ENCODE data around the gene TSPAN9.

Gene TSPAN9

GRCh38 chr12:3252450-3252891 is 175.3 kb downstream of the TSPAN9 start:
- TF ChIP-seq EZH2phosphoT487 (conservative IDR thresholded peaks at IDR 0.05; ENCODE audit: low read length), result no peak
- TF ChIP-seq CTCF (IDR thresholded peaks at IDR 0.05; ENCODE audit: insufficient read depth, low read length, poor library complexity, severe bottlenecking), result no peak
- H3K9me2 ChIP-seq (replicated peaks; ENCODE audit: insufficient read depth, low read length), result no peaks in the 10 kb centered on the region
- H2AFZ ChIP-seq (ENCODE audit: low read depth, low read length, severe bottlenecking), result no peak overlapping the region
- no peak overlapping the region for H3K4me2 ChIP-seq (ENCODE audit: low read depth, low read length, poor library complexity, severe bottlenecking)
- H3K27me3 ChIP-seq (ENCODE audit: low read length), result no peaks in the 10 kb centered on the region
- H3K9ac ChIP-seq (ENCODE audit: low read length), result no peak overlapping the region
- H3K27ac ChIP-seq (ENCODE audit: low read depth, low read length), result no peak overlapping the region
- H3F3A ChIP-seq (ENCODE audit: insufficient read depth), result no peaks in the 10 kb centered on the region
- H3K36me3 ChIP-seq (ENCODE audit: low read length), result no peaks in the 10 kb centered on the region
- no peaks in the 10 kb centered on the region for H4K20me1 ChIP-seq (ENCODE audit: low read depth, low read length)
- H3K4me3 ChIP-seq (ENCODE audit: insufficient read depth, low read length, poor library complexity, severe bottlenecking), result no peak overlapping the region
- no peaks in the 10 kb centered on the region for H3K9me3 ChIP-seq (ENCODE audit: insufficient read depth, low read length)
- H3K79me2 ChIP-seq (ENCODE audit: insufficient read depth, low read length), result no peaks in the 10 kb centered on the region

GRCh38 chr12:3253682-3254275 is 176.6 kb downstream of the TSPAN9 start:
- no peaks in the 10 kb centered on the region for H3K36me3 ChIP-seq (ENCODE audit: low read length)
- no peak overlapping the region for H2AFZ ChIP-seq (ENCODE audit: low read depth, low read length, severe bottlenecking)
- no peak overlapping the region for H3K9ac ChIP-seq (ENCODE audit: low read length)
- no peaks in the 10 kb centered on the region for H3K79me2 ChIP-seq (ENCODE audit: insufficient read depth, low read length)
- H3K9me3 ChIP-seq (ENCODE audit: insufficient read depth, low read length), result no peaks in the 10 kb centered on the region
- TF ChIP-seq CTCF (IDR thresholded peaks at IDR 0.05; ENCODE audit: insufficient read depth, low read length, poor library complexity, severe bottlenecking), result no peak
- TF ChIP-seq EZH2phosphoT487 (conservative IDR thresholded peaks at IDR 0.05; ENCODE audit: low read length), result no peak
- H3K27ac ChIP-seq (ENCODE audit: low read depth, low read length), result no peak overlapping the region
- H3K27me3 ChIP-seq (ENCODE audit: low read length), result no peaks in the 10 kb centered on the region
- H3K4me3 ChIP-seq (ENCODE audit: insufficient read depth, low read length, poor library complexity, severe bottlenecking), result no peak overlapping the region
- no peaks in the 10 kb centered on the region for H3K9me2 ChIP-seq (replicated peaks; ENCODE audit: insufficient read depth, low read length)
- no peaks in the 10 kb centered on the region for H4K20me1 ChIP-seq (ENCODE audit: low read depth, low read length)
- H3K4me2 ChIP-seq (ENCODE audit: low read depth, low read length, poor library complexity, severe bottlenecking), result no peak overlapping the region
- H3F3A ChIP-seq (ENCODE audit: insufficient read depth), result no peaks in the 10 kb centered on the region

GRCh38 chr12:3255057-3255456 is 177.9 kb downstream of the TSPAN9 start:
- H3K9me3 ChIP-seq (ENCODE audit: insufficient read depth, low read length), result no peaks in the 10 kb centered on the region
- no peaks in the 10 kb centered on the region for H4K20me1 ChIP-seq (ENCODE audit: low read depth, low read length)
- TF ChIP-seq CTCF (IDR thresholded peaks at IDR 0.05; ENCODE audit: insufficient read depth, low read length, poor library complexity, severe bottlenecking) (no peak), EZH2phosphoT487 (conservative IDR thresholded peaks at IDR 0.05; ENCODE audit: low read length) (no peak)
- H2AFZ ChIP-seq (ENCODE audit: low read depth, low read length, severe bottlenecking), result no peak overlapping the region
- no peak overlapping the region for H3K27ac ChIP-seq (ENCODE audit: low read depth, low read length)
- H3K4me2 ChIP-seq (ENCODE audit: low read depth, low read length, poor library complexity, severe bottlenecking), result no peak overlapping the region
- no peaks in the 10 kb centered on the region for H3K79me2 ChIP-seq (ENCODE audit: insufficient read depth, low read length)
- H3K4me3 ChIP-seq (ENCODE audit: insufficient read depth, low read length, poor library complexity, severe bottlenecking), result no peak overlapping the region
- no peaks in the 10 kb centered on the region for H3K36me3 ChIP-seq (ENCODE audit: low read length)
- no peaks in the 10 kb centered on the region for H3F3A ChIP-seq (ENCODE audit: insufficient read depth)
- no peak overlapping the region for H3K9ac ChIP-seq (ENCODE audit: low read length)
- H3K27me3 ChIP-seq (ENCODE audit: low read length), result no peaks in the 10 kb centered on the region
- H3K9me2 ChIP-seq (replicated peaks; ENCODE audit: insufficient read depth, low read length), result no peaks in the 10 kb centered on the region

Data from SU-DHL-6 (cell line).